CD14-positive monocyte (primary cell): Measurements from ENCODE around the gene PREX1. TPM values are rescaled to one million over a fixed set of nuclear protein-coding genes. Genes with fewer than 3 reads are reported as not detected.

ENCODE experiments used
- DNase-seq, 3 donors: peaks; one replicate each; pipeline ENCODE4 v3.0.0-alpha.2; 2011 to 2022
- H2AFZ ChIP-seq: 2 replicates; pipeline ENCODE4 v1.6.0; 2012; ENCODE audit warnings: mild to moderate bottlenecking, low read depth, low read length, inconsistent platforms; ENCODE audit not compliant: insufficient read depth, poor library complexity, severe bottlenecking
- H3K27ac ChIP-seq, 2 donors: 1 replicate in 1 of 2; 2 replicates in 1 of 2; pipeline ENCODE4 v1.5.1; 2012 to 2013; ENCODE audit warnings: low read length in 2 of 2, control low read depth in 1 of 2, inconsistent platforms in 1 of 2, low read depth in 1 of 2, mild to moderate bottlenecking in 1 of 2
- H3K27me3 ChIP-seq, 2 donors: one replicate each; pipeline versions ENCODE4 v1.6.0 to v1.6.1; 2011 to 2013; ENCODE audit warnings: low read length in 2 of 2; ENCODE audit not compliant: control insufficient read depth in 2 of 2, insufficient read depth in 2 of 2
- H3K36me3 ChIP-seq, 2 donors: replicated peaks in 1 of 2; 1 replicate in 1 of 2; 2 replicates in 1 of 2; pipeline versions ENCODE4 v1.5.1 to v1.6.1; 2012 to 2013; ENCODE audit warnings: low read length in 2 of 2, control low read depth in 1 of 2, inconsistent platforms in 1 of 2, mild to moderate bottlenecking in 1 of 2; ENCODE audit not compliant: insufficient read depth in 2 of 2, control insufficient read depth in 1 of 2
- H3K4me1 ChIP-seq, 2 donors: 1 replicate in 1 of 2; 2 replicates in 1 of 2; pipeline versions ENCODE4 v1.5.1 to v1.6.1; 2012 to 2013; ENCODE audit warnings: low read length in 2 of 2, control low read depth in 1 of 2, inconsistent platforms in 1 of 2, mild to moderate bottlenecking in 1 of 2, moderate library complexity in 1 of 2; ENCODE audit not compliant: insufficient read depth in 2 of 2, control insufficient read depth in 1 of 2
- H3K4me2 ChIP-seq: replicated peaks from 2 replicates; pipeline ENCODE3; 2012; ENCODE audit warnings: low read length, moderate library complexity, mild to moderate bottlenecking; ENCODE audit not compliant: poor library complexity, severe bottlenecking; ENCODE audit errors: extremely low read depth
- H3K4me3 ChIP-seq, 3 experiments: fragments of 200-600 bp in 1 of 3; sonication (generic) in 1 of 3; replicated peaks in 1 of 3; 1 replicate in 2 of 3; 2 replicates in 1 of 3; pipeline ENCODE4 v1.5.1; 2011 to 2013; ENCODE audit warnings: low read length in 3 of 3, mild to moderate bottlenecking in 3 of 3, control low read depth in 2 of 3, low read depth in 2 of 3, inconsistent platforms in 1 of 3, moderate library complexity in 1 of 3
- H3K79me2 ChIP-seq: 2 replicates; pipeline ENCODE4 v1.6.0; 2012; ENCODE audit warnings: mild to moderate bottlenecking, control low read depth, inconsistent platforms, low read length, moderate library complexity; ENCODE audit not compliant: insufficient read depth
- H3K9ac ChIP-seq: 2 replicates; pipeline ENCODE4 v1.6.0; 2017; ENCODE audit warnings: low read length, mild to moderate bottlenecking; ENCODE audit not compliant: insufficient read depth, poor library complexity, severe bottlenecking
- H3K9me3 ChIP-seq, 2 donors: replicated peaks in 1 of 2; 1 replicate in 1 of 2; 2 replicates in 1 of 2; pipeline versions ENCODE4 v1.5.1 to v1.6.1; 2012 to 2013; ENCODE audit warnings: low read length in 2 of 2, control low read depth in 1 of 2; ENCODE audit not compliant: control insufficient read depth in 1 of 2, insufficient read depth in 1 of 2
- H4K20me1 ChIP-seq: 2 replicates; pipeline ENCODE4 v1.6.0; 2012; ENCODE audit warnings: mild to moderate bottlenecking, low read length, control low read depth, moderate library complexity; ENCODE audit not compliant: insufficient read depth
- H3K27ac Mint-ChIP-seq, 7 donors: one replicate each; pipeline ENCODE4 v1.8.0; 2020; ENCODE audit warnings: mild to moderate bottlenecking in 7 of 7, mixed read lengths in 7 of 7, moderate library complexity in 6 of 7, inconsistent platforms in 2 of 7
- H3K27me3 Mint-ChIP-seq, 3 donors: one replicate each; pipeline ENCODE4 v1.8.0; 2021 to 2022; ENCODE audit warnings: low read depth in 3 of 3, mild to moderate bottlenecking in 3 of 3, mixed read lengths in 3 of 3, moderate library complexity in 3 of 3, inconsistent platforms in 1 of 3
- H3K36me3 Mint-ChIP-seq, 2 donors: one replicate each; pipeline ENCODE4 v1.8.0; 2020; ENCODE audit warnings: mixed read lengths in 2 of 2, inconsistent platforms in 1 of 2, mild to moderate bottlenecking in 1 of 2
- H3K4me1 Mint-ChIP-seq: one replicate; pipeline ENCODE4 v1.8.0; 2020; ENCODE audit warnings: mild to moderate bottlenecking, mixed read lengths
- H3K4me3 Mint-ChIP-seq, 2 donors: one replicate each; pipeline ENCODE4 v1.8.0; 2020; ENCODE audit warnings: mild to moderate bottlenecking in 2 of 2, mixed read lengths in 2 of 2, moderate library complexity in 1 of 2
- H3K9me3 Mint-ChIP-seq, 7 donors: one replicate each; pipeline ENCODE4 v1.8.0; 2020 to 2022; ENCODE audit warnings: mixed read lengths in 7 of 7, mild to moderate bottlenecking in 6 of 7, moderate library complexity in 6 of 7, inconsistent platforms in 2 of 7
- CTCF ChIP-seq: fragments of 200-600 bp; IDR thresholded peaks from one replicate; pipeline ENCODE4 v1.8.0; 2022; ENCODE audit warnings: antibody characterized with exemption, mild to moderate bottlenecking
- whole genome bisulfite sequencing: methylation state at CpG from one replicate; pipeline ENCODE4 v1.1.5; 2013; ENCODE audit warnings: missing lambda C conversion rate; ENCODE audit not compliant: insufficient coverage; 5-methylcytosine and 5-hydroxymethylcytosine counted together
- intact Hi-C, 2 donors: fragments of 100-400 bp; cut with micrococcal nuclease; formaldehyde crosslinking; loops; one replicate each; pipeline versions ENCODE4 v1.15.0 to v1.15.1; 2023
- polyA plus RNA-seq, 3 donors: library from polyadenylated mRNA; depleted of rRNA in 1 of 3; unstranded in 2 of 3; stranded (reverse) in 1 of 3; fragments of 300-500 nt in 2 of 3; fragments of >200 nt in 1 of 3; fragmentation: Illumina TruSeq in 2 of 3; gene quantifications; 1 replicate in 2 of 3; 2 replicates in 1 of 3; pipeline ENCODE4 v1.2.3, GENCODE V29; 2012 to 2021

Gene PREX1
- polyA plus RNA-seq, 3 donors = 24.3 to 114 (median 27.5) TPM

DNA sequence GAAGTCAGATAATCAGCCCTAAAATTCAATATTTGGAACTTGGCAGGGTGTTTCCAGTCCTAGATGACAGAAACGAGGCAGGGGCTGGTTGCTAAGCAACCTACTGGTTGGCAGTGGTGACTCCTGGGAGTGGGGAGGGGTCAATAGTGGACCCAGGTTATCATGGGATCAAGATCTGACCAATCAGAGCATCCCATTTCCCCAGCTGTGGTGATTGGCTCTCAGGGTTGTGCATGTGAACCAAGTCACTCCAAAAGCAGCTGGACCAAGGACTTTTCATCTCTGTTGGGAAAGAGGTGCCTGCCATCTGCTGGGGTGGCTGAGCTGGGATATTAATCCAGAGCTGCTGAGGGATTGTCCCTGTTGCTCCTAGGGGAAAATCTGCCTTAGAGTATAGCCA lies 253.4 kb downstream of the PREX1 start:
- TF ChIP-seq CTCF = no peak
- H3K27ac Mint-ChIP-seq = no peak overlapping the region
- no peak overlapping the region for H3K9ac ChIP-seq
- DNase-seq = peak in 1 of 3 donors; percentile 5
- no peaks in the 10 kb centered on the region for H4K20me1 ChIP-seq
- H3K36me3 ChIP-seq = no peaks in the 10 kb centered on the region
- no peaks in the 10 kb centered on the region for H3K4me1 ChIP-seq
- no peaks in the 10 kb centered on the region for H3K27me3 ChIP-seq
- no peaks in the 10 kb centered on the region for H3K9me3 ChIP-seq
- peaks cover 6 to 11% (median 9%) of the 10 kb centered on the region in 3 donors for H3K27me3 Mint-ChIP-seq
- H3K36me3 Mint-ChIP-seq = no peaks in the 10 kb centered on the region
- 0% methylated on average over 1 of the region's 1 CpG for WGBS
- intact Hi-C loops = no loop called here
- H3K4me3 Mint-ChIP-seq = no peak overlapping the region
- H3K4me2 ChIP-seq = no peak overlapping the region
- H3K4me3 ChIP-seq = no peak overlapping the region
- H3K79me2 ChIP-seq = no peaks in the 10 kb centered on the region
- H3K27ac ChIP-seq = no peak overlapping the region
- no peaks in the 10 kb centered on the region for H3K4me1 Mint-ChIP-seq
- H3K9me3 Mint-ChIP-seq = no peaks in the 10 kb centered on the region
- H2AFZ ChIP-seq = no peak overlapping the region

Other genes starting within 250 kb of the PREX1 start
- 10 to 100 TPM in 1 of 3 donors, 1 to 10 TPM in 2; 4.6 to 10.9 (median 5.5) TPM for gene ARFGEF2, start 93.7 kb upstream of the PREX1 start, polyA plus RNA-seq
- gene CSE1L, start 218.3 kb upstream of the PREX1 start, polyA plus RNA-seq = 10 to 100 TPM in 2 of 3 donors, 1 to 10 TPM in 1; 8.5 to 22.0 (median 19.4) TPM